ENCODE data around the gene GCLM.

- TF ChIP-seq GATA2 (IDR thresholded peaks at IDR 0.05; ENCODE audit: low read depth, low read length) (no peak), GATA3 (IDR thresholded peaks at IDR 0.05; ENCODE audit: low read depth, low read length) (no peak)
These were observed 57.4 kb downstream of the GCLM start for GRCh38 chr1:93851878-93852277.

Measured in SH-SY5Y (cell line).